ENCODE measurements around the gene TAF11L13. TPM values are rescaled to one million over a fixed set of nuclear protein-coding genes. Genes with fewer than 3 reads are reported as not detected.

TAF11L13 gene
- total RNA-seq (2022; extraction: Qiagen RNA extraction; ENCODE audit: low read depth) = not detected in 5 replicates

GRCh38 chr5:17631788-17632187, at the start of gene TAF11L13:
Gene TAF11L13 (plus strand): TSS chr5:17632088.

DNA sequence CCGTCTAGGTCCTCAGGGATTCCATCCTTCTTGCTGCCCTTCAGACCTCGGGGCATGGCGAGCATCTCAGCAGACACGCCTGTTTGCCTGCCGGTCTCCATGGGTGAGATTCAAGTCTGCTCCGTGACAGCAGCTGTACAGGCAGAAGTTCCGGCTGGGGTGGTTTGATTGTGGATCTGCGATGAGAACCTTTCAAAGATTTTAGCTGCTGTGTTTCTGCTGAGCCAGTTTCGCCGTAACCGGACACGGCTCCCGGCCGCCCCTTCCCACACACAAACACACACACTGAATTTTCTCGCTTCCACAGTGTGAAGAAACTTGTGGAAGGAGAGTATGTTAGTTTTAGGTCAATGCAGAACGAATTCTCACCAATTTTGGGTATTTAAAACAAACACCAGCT, 46.2 kb upstream of the TAF11L13 start, which contains the start of gene TAF11L7:
TAF11L7 (minus strand) TSS at position 101 of the 400 bp plus-strand sequence.

GRCh38 chr5:17590860-17591259, 41.0 kb upstream of the TAF11L13 start, which contains the start of gene TAF11L8:
Gene TAF11L8 (minus strand): TSS chr5:17590960.

GRCh38 chr5:17594255-17594654, 37.6 kb upstream of the TAF11L13 start, which contains the start of gene TAF11L9:
Gene TAF11L9 (minus strand): TSS chr5:17594394.

DNA sequence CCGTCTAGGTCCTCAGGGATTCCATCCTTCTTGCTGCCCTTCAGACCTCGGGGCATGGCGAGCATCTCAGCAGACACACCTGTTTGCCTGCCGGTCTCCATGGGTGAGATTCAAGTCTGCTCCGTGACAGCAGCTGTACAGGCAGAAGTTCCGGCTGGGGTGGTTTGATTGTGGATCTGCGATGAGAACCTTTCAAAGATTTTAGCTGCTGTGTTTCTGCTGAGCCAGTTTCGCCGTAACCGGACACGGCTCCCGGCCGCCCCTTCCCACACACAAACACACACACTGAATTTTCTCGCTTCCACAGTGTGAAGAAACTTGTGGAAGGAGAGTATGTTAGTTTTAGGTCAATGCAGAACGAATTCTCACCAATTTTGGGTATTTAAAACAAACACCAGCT, 34.2 kb upstream of the TAF11L13 start, which contains the start of gene TAF11L10:
TAF11L10 (minus strand) TSS at position 101 of the 400 bp plus-strand sequence.

DNA sequence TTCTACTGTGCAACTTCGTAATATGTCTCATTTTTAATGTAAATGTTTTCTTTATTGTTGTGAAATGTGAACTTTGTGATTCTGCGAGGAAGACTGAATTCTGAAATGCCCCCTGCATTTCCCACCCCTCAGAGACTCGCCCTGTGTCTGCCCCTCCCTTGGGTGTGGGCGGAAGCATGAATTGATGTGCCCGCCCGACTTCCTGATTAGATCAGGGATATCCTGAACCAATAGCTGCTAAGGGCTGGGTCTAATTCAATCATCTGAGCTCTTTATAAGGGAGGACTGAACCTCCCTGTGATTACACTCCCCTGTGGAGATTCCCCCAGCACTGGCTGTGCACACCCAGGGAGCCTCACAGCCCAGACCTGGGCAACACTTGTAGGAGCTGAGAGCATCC, 28.0 kb upstream of the TAF11L13 start, which contains the start of gene TAF11L11:
TAF11L11 (plus strand) TSS at position 304 of the 400 bp plus-strand sequence.

GRCh38 chr5:17610092-17610491, 21.8 kb upstream of the TAF11L13 start, which contains the start of gene TAF11L12:
Gene TAF11L12 (plus strand): TSS chr5:17610392.

GRCh38 chr5:17634160-17634559, 2.3 kb downstream of the TAF11L13 start, which contains the start of gene TAF11L14:
Gene TAF11L14 (plus strand): TSS chr5:17634460.

Other genes with a start within 250 kb of the TAF11L13 start
- gene TAF11L2, start 133.9 kb upstream of the TAF11L13 start, total RNA-seq (2022; extraction: Qiagen RNA extraction; ENCODE audit: low read depth) = not detected in 5 replicates
- not detected in 5 replicates for gene TAF11L3, start 113.7 kb upstream of the TAF11L13 start, total RNA-seq (2022; extraction: Qiagen RNA extraction; ENCODE audit: low read depth)
- not detected in 5 replicates for gene TAF11L4, start 110.3 kb upstream of the TAF11L13 start, total RNA-seq (2022; extraction: Qiagen RNA extraction; ENCODE audit: low read depth)
- not detected in 5 replicates for gene TAF11L5, start 106.9 kb upstream of the TAF11L13 start, total RNA-seq (2022; extraction: Qiagen RNA extraction; ENCODE audit: low read depth)
- gene TAF11L6, start 103.4 kb upstream of the TAF11L13 start, total RNA-seq (2022; extraction: Qiagen RNA extraction; ENCODE audit: low read depth) = not detected in 5 replicates
- not detected in 5 replicates for gene TAF11L7, start 46.3 kb upstream of the TAF11L13 start, total RNA-seq (2022; extraction: Qiagen RNA extraction; ENCODE audit: low read depth)
- gene TAF11L8, start 41.1 kb upstream of the TAF11L13 start, total RNA-seq (2022; extraction: Qiagen RNA extraction; ENCODE audit: low read depth) = not detected in 5 replicates
- gene TAF11L9, start 37.7 kb upstream of the TAF11L13 start, total RNA-seq (2022; extraction: Qiagen RNA extraction; ENCODE audit: low read depth) = not detected in 5 replicates
- not detected in 5 replicates for gene TAF11L10, start 34.3 kb upstream of the TAF11L13 start, total RNA-seq (2022; extraction: Qiagen RNA extraction; ENCODE audit: low read depth)
- 0.18 to 0.42 TPM (median 0.23 TPM) in 3 of 5 replicates, not detected in the others for gene TAF11L11, start 27.9 kb upstream of the TAF11L13 start, total RNA-seq (2022; extraction: Qiagen RNA extraction; ENCODE audit: low read depth)
- gene TAF11L12, start 21.7 kb upstream of the TAF11L13 start, total RNA-seq (2022; extraction: Qiagen RNA extraction; ENCODE audit: low read depth) = not detected in 5 replicates
- not detected in 5 replicates for gene TAF11L14, start 2.4 kb downstream of the TAF11L13 start, total RNA-seq (2022; extraction: Qiagen RNA extraction; ENCODE audit: low read depth)

All from A549 treated with CpdA at 1 μM for 4 hours (cell line).